ENCODE results near the gene CUBN.

The CUBN gene

GRCh38 chr10:16957038-16957437, 172.6 kb downstream of the CUBN start:
- H3K27ac ChIP-seq, result no peak overlapping the region
- TF ChIP-seq CTCF (conservative IDR thresholded peaks at IDR 0.05) (no peak), ZFX (IDR thresholded peaks at IDR 0.05) (no peak)

- no peak overlapping the region for H3K27ac ChIP-seq
- TF ChIP-seq ZFX (IDR thresholded peaks at IDR 0.05) (no peak), CTCF (conservative IDR thresholded peaks at IDR 0.05) (no peak)
These were observed 175.2 kb downstream of the CUBN start for GRCh38 chr10:16954280-16955030.

- TF ChIP-seq CTCF (conservative IDR thresholded peaks at IDR 0.05) (no peak), ZFX (IDR thresholded peaks at IDR 0.05) (no peak)
- H3K27ac ChIP-seq, result no peak overlapping the region
These were observed 176.3 kb downstream of the CUBN start for GRCh38 chr10:16953270-16953669.

GRCh38 chr10:16952610-16953009, 177.0 kb downstream of the CUBN start:
- no peak for TF ChIP-seq CTCF (conservative IDR thresholded peaks at IDR 0.05)
- TF ChIP-seq ZFX (IDR thresholded peaks at IDR 0.05), result no peak
- H3K27ac ChIP-seq, result no peak overlapping the region

- TF ChIP-seq CTCF (conservative IDR thresholded peaks at IDR 0.05) (no peak), ZFX (IDR thresholded peaks at IDR 0.05) (no peak)
- H3K27ac ChIP-seq, result no peak overlapping the region
These were observed 177.5 kb downstream of the CUBN start for GRCh38 chr10:16952080-16952479.

- H3K27ac ChIP-seq, result no peak overlapping the region
- no peak for TF ChIP-seq CTCF (conservative IDR thresholded peaks at IDR 0.05)
- TF ChIP-seq ZFX (IDR thresholded peaks at IDR 0.05), result no peak
These were observed 178.7 kb downstream of the CUBN start for GRCh38 chr10:16950656-16951601.

GRCh38 chr10:16949816-16950215, 179.8 kb downstream of the CUBN start:
- no peak overlapping the region for H3K27ac ChIP-seq
- TF ChIP-seq CTCF (conservative IDR thresholded peaks at IDR 0.05) (no peak), ZFX (IDR thresholded peaks at IDR 0.05) (no peak)
